Mononuclear cell (primary cell): Measurements from ENCODE around the gene GNE. TPM values are rescaled to one million over a fixed set of nuclear protein-coding genes. Genes with fewer than 3 reads are reported as not detected.
"Not testable (repeated sequence)": the region's sequence is repeated elsewhere in the genome, so short reads cannot be mapped to it uniquely, and the experiment has no call there.

Experiments
- H3K27me3 ChIP-seq: 2 replicates; pipeline ENCODE4 v1.6.0; 2011; ENCODE audit warnings: low read length, control low read depth; ENCODE audit not compliant: insufficient read depth
- H3K4me1 ChIP-seq: 2 replicates; pipeline ENCODE4 v1.5.1; 2011; ENCODE audit warnings: mild to moderate bottlenecking, low read length, control low read depth; ENCODE audit not compliant: insufficient read depth
- H3K4me3 ChIP-seq: 2 replicates; pipeline ENCODE4 v1.5.1; 2011; ENCODE audit warnings: mild to moderate bottlenecking, low read length, moderate library complexity
- H3K9me3 ChIP-seq: 2 replicates; pipeline ENCODE4 v1.5.1; 2011; ENCODE audit warnings: low read depth, mild to moderate bottlenecking, control low read depth, low read length
- total RNA-seq: library from RNA; depleted of rRNA; stranded (reverse); fragments of >200 nt; gene quantifications from one replicate; pipeline ENCODE4 v1.2.3, GENCODE V29; 2012

Gene GNE
- total RNA-seq, 1 donor: 31.8 TPM

DNA sequence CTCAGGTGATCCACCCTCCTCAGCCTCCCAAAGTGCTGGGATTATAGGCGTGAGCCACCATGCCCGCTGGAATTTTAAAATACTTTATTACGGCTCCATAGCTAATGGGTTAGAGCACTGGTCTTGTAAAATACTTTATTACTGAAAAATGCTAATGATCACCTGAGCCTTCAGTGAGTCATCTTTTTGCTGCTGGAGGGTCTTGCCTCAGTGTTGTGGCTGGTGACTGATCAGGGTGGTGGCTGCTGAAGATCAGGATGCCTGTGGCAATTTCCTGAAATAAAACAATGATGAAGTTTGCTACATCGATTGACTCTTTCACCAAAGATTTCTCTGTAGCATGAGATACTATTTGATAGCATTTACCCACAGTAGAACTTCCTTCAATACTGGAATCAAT, 26.0 kb upstream of the GNE start:
- Histone ChIP-seq H3K4me3 (no peak overlapping the region), H3K27me3 (no peaks in the 10 kb centered on the region), H3K9me3 (no peaks in the 10 kb centered on the region), H3K4me1 (no peaks in the 10 kb centered on the region)

DNA sequence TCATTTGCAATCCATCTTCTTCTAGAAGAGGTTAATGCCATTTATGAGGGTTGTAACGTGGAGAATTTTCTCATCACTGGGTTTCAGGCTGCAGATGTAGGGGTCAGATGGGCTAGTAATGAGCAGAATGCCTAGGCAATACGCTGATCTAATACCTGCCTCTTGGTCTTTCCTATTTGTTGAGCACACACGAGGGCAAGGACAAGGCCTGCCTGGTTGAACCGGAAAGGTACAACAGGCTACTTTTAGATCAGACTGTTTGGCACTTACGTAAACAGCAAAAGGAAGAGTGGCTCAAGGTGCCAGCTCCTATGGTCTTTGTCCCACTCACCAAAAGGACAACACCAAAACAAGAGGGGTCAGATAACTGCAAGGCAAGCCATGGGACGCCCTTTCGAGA, 24.0 kb upstream of the GNE start:
- H3K27me3 ChIP-seq: no peaks in the 10 kb centered on the region
- H3K9me3 ChIP-seq: no peaks in the 10 kb centered on the region
- H3K4me3 ChIP-seq: no peak overlapping the region
- no peaks in the 10 kb centered on the region for H3K4me1 ChIP-seq

DNA sequence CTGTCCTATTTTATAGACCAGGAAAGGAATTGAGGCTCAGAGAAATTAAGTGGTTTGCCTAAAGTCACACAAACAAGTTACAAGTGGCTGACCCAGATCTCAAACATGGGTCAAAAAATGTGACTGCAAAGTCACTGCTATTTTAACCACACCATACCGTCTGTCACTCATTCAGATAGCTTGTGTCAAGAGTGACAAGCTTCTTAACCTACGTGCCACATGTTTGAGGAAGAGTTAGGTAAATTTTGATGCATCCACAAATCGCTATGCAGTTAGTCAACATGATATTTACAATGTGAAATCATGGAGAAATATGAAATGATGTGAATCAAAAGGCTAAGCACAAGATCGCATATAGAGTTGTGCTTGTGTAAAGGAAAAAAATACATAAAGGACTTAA, 22.7 kb upstream of the GNE start:
- no peak overlapping the region for H3K4me3 ChIP-seq
- H3K27me3 ChIP-seq: no peaks in the 10 kb centered on the region
- H3K9me3 ChIP-seq: no peaks in the 10 kb centered on the region
- H3K4me1 ChIP-seq: no peaks in the 10 kb centered on the region

DNA sequence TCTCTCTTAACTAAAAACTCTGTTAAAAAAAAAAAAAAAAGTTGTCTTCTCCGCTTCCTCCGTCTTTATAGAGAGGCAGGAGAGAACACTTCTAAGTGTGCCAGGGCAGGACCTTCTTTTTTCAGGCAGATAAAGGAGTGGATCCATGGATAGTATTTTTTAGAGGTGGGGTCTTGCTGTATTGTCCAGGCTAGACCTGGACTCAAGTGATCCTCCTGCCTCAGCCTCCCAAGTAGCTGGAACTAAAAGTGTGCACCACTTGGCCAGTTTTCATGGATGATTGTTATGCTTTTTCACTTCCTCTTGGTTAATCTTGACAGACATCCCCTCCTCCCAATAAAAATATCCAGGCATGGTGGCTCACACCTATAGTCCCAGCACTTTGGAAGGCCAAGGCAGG, 20.0 kb upstream of the GNE start:
- H3K27me3 ChIP-seq: no peaks in the 10 kb centered on the region
- H3K4me1 ChIP-seq: no peaks in the 10 kb centered on the region
- H3K4me3 ChIP-seq: no peak overlapping the region
- no peaks in the 10 kb centered on the region for H3K9me3 ChIP-seq

DNA sequence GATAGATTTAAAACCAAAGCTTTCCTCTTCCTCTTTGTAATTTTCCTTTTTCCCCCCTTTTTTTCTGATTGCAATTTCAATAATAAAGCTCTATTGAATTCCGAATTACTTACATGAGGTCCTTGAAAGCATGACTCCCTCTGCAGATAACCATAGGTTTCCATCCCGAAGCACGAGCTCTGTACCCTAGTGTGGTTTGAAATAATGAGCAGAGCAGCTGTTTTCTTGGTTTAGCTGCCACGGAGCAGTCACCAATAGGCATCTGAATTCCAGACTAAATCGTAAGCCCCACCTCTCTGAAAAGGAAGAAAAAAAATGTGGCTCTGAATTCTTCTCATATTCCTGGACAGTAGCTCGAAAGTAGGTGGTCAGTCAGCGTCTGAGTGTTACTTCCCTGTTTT, 18.5 kb upstream of the GNE start:
- Histone ChIP-seq H3K27me3 (no peaks in the 10 kb centered on the region), H3K9me3 (no peaks in the 10 kb centered on the region), H3K4me3 (no peak overlapping the region), H3K4me1 (no peaks in the 10 kb centered on the region)

DNA sequence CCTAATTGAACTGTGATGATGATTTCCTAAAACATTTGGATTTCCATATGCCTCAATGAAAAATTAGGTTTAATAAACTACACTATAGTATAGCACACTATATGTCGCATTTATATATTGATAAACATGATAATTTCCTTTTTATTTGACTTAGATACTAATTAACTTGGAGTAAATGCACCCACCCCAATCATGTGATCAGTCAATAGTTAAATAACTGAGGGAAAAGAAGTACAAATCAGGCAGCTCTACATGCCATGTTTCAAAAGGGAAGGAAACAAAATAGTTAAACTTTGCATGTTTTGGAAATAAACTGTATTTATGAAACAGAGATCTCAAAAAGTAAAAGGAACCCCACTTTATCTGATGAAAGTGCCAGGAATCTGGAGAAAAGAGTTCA, 18.0 kb upstream of the GNE start:
- Histone ChIP-seq H3K4me3 (no peak overlapping the region), H3K27me3 (no peaks in the 10 kb centered on the region), H3K9me3 (no peaks in the 10 kb centered on the region), H3K4me1 (no peaks in the 10 kb centered on the region)

DNA sequence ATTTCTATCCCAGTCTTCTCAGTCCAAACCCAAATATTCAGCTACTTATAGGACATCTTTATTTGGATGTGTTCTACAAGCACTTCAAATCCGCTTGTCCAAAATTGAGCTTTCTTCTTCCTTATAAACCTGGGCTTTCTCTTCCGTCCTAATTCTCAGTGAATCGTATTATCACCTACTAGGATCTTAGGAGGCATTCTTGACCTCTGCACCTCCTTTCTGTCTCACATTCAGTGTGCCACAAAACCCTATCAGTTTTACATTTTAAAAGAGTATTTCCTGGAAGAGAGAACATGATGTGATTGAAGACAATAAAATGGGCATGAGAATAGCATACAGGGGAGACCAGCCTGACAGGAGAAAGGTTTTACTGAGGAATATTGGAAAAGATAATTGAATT, 16.8 kb upstream of the GNE start:
- Histone ChIP-seq H3K27me3 (no peaks in the 10 kb centered on the region), H3K4me1 (no peaks in the 10 kb centered on the region), H3K9me3 (no peaks in the 10 kb centered on the region), H3K4me3 (no peak overlapping the region)

DNA sequence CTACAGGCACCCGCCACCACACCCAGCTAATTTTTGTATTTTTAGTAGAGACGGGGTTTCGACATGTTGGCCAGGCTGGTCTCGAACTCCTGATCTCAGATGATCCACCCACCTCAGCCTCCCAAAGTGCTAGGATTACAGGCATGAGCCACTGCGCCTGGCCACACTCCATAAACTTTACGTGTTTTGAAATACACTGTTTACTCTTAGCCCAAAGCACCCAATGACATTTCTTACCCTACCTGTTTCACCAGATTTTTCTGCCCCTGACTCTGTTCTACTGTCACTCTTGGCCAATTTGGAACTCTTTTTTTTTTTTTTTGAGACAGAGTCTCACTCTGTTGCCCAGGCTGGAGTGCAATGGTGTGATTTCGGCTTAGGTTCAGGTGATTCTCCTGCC, 15.1 kb upstream of the GNE start:
- not testable (repeated sequence) for H3K9me3 ChIP-seq, H3K4me1 ChIP-seq, H3K4me3 ChIP-seq, H3K27me3 ChIP-seq

DNA sequence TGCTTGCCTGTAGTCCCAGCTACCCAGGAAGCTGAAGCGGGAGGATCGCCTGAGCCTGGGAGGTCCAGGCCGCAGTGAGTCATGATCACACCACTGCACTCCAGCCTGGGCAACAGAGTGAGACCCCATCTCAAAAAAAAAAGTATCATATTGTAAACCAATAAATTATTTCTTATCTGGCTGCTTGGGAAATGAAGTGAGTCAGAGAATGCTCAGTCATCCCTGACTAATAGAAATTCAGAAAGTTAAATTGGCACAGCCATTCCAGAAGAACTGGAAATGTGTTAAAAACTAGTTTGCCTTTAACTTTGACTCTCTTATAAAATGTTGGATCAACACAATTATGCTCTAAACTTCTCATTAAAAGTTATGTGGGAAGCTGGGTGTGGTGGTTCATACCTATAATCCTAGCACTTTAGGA, 9.8 kb upstream of the GNE start:
- Histone ChIP-seq H3K27me3 (no peaks in the 10 kb centered on the region), H3K9me3 (no peaks in the 10 kb centered on the region), H3K4me3 (no peak overlapping the region), H3K4me1 (no peaks in the 10 kb centered on the region)

DNA sequence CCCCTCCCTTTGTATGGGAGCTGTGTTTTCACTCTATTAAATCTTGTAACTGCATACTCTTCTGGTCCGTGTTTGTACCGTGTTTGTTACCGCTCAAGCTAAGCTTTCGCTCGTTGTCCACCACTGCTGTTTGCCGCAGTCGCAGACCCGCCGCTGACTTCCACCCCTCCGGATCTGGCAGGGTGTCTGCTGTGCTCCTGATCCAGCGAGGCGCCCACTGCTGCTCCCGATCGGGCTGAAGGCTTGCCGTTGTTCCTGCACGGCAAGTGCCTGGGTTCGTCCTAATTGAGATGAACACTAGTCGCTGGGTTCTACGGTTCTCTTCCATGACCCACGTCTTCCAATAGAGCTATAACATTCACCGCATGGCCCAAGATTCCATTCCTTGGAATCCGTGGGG, 6.6 kb upstream of the GNE start:
- Histone ChIP-seq H3K4me1 (no peaks in the 10 kb centered on the region), H3K9me3 (no peaks in the 10 kb centered on the region), H3K27me3 (no peaks in the 10 kb centered on the region)

DNA sequence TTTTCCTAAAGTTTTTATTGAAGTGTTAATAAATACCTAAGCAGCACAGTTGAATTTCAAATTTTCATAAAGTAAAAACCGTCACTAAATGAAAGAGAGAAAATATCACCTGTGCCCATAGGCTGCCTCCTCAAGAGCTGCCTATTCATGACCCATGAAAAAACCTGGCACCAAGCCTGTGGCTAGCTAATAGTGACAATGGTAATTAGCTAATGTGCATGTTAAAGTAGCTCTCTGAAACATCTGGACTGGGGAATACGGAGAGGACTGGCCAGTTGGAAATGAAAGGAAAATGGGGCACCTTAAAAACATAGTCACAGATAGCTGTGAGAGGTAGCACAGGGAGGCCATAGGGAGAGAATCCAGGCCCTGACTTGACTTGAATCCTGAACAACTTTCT, 5.4 kb upstream of the GNE start:
- H3K4me3 ChIP-seq: no peak overlapping the region
- H3K9me3 ChIP-seq: no peaks in the 10 kb centered on the region
- H3K4me1 ChIP-seq: peaks cover 5% of the 10 kb centered on the region
- H3K27me3 ChIP-seq: no peaks in the 10 kb centered on the region

More for the DNA sequence above, 6.6 kb upstream of the GNE start:
- H3K4me3 ChIP-seq: no peak overlapping the region

DNA sequence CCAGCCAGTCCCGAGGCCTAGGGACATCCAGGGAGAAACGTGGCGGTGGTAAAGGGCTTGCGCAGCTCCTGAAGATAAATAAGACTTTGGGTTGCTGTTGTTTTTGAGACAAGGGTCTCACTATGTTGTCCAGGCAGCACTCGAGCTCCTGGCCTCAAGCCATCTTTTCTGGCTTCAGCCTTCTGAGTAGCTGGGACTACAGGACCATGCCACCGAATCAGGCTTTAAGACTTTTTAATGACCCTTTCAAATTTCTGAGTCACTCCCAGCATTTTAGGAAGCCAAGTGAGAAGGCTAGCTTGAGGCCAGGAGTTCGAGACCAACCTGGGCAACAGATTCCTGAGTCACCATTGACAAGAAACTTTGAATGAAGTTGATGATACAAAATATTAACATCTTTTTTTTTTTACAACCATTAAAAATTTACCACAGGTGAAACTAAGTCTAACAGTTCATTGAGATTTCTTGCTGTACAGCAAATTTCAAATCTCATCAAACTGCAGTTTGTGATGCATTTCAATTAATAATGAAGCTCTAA, 817 bp upstream of the GNE start:
- Histone ChIP-seq H3K4me3 (peak overlapping the region; percentile 72), H3K9me3 (no peaks in the 10 kb centered on the region), H3K4me1 (peaks cover 15% of the 10 kb centered on the region), H3K27me3 (no peaks in the 10 kb centered on the region)

DNA sequence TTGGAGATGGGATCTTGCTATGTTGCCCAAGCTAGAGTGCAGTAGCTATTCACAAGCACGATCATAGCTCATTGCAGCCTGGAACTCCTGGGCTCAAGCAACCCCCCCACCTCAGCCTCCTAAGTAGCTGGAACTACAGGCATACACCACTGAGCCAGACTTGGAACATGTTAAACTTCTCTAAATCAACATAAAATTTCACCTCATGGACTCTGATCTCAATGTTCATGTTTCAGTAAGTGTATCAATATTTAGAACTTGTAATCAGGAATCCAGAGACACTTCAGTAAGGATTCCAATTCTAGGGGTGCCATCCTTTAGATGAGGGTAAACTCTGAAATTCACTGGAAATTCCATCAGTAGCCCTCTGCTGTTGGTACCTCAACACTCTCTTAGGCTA, 6.8 kb downstream of the GNE start:
- Histone ChIP-seq H3K4me1 (no peaks in the 10 kb centered on the region), H3K27me3 (no peaks in the 10 kb centered on the region), H3K9me3 (no peaks in the 10 kb centered on the region), H3K4me3 (no peak overlapping the region)

DNA sequence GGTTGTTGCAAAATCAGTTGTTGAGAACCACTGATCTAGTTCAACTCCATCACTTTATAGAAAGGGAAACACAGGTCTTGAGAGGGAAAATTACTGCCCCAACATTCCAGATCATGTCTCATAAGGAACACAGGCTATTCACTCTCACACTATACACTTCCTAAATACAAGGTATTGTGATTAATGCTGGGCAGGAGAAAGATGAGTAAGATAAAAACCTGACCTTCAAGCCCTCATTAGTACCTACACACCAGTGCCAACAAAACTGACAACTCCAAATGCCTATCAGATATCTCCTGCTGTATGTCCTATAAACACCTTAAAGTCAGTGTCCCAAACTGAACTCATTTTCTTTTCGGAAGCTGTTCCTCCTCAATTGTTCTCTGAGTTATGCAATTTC, 8.2 kb downstream of the GNE start:
- no peaks in the 10 kb centered on the region for H3K27me3 ChIP-seq

DNA sequence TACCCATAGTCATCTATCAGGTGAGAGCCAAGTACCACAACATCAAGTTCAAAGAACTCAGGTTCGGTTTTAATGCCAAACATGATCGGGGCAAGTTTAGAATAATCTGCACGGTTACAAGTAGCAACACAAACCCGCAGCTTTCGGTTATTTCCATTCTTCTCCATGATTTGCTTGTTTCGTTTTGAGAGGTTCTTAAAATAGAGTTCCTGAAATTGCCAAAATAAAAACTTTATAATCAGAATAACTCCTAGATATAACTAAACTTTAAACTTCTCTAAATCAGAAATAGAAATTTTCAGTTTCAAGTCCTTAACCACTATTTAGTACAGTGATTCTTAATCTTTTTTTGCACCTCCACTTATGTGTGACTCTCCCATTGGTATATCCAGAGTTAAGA, 9.1 kb downstream of the GNE start:
- H3K9me3 ChIP-seq: no peaks in the 10 kb centered on the region
- H3K4me3 ChIP-seq: no peak overlapping the region
- H3K27me3 ChIP-seq: no peaks in the 10 kb centered on the region
- H3K4me1 ChIP-seq: no peaks in the 10 kb centered on the region

More for the DNA sequence above, 8.2 kb downstream of the GNE start:
- no peak overlapping the region for H3K4me3 ChIP-seq
- H3K9me3 ChIP-seq: no peaks in the 10 kb centered on the region
- no peaks in the 10 kb centered on the region for H3K4me1 ChIP-seq

DNA sequence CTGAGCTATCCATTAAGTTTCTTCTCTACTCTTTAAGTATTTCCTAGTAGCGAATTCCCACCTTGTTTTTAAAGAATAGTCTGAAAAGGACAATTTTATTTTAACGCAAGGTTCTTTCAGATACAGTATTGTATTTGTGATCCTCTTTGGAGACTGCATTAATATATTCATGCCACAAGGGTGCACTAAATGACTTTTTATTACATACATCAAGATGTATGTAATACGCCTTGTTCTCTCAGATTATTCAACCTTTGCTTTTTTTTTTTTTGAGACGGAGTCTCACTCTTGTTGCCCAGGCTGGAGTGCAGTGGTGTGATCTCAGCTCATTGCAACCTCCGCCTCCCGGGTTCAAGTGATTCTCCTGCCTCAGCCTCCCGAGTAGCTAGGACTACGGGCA, 10.2 kb downstream of the GNE start:
- not testable (repeated sequence) for H3K27me3 ChIP-seq, H3K4me1 ChIP-seq, H3K9me3 ChIP-seq, H3K4me3 ChIP-seq

DNA sequence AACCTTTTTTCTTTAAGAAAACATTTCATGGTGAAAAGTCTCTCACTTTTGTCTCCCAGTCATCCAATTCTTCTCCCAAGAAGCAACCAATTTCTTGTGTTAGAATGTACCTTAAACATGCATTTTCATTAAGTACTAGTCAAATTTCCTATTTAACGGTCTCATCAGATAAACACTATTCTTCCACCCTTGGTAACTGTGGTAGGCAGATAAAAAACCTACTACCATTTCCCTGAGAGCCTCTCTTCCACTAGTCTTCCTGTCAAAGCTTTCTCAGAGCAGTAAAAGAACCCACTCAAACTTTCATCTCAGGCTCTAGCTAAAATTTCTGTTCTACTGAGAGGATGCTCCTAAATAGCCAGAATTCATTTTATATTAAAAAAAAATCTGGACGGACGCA, 10.9 kb downstream of the GNE start:
- no peaks in the 10 kb centered on the region for H3K9me3 ChIP-seq

More for the DNA sequence above, 10.9 kb downstream of the GNE start:
- no peak overlapping the region for H3K4me3 ChIP-seq
- no peaks in the 10 kb centered on the region for H3K27me3 ChIP-seq
- H3K4me1 ChIP-seq: no peaks in the 10 kb centered on the region
